Measurements from ENCODE around the gene ELN.
"Not testable (repeated sequence)": the region's sequence is repeated elsewhere in the genome, so short reads cannot be mapped to it uniquely, and the experiment has no call there.

Gene ELN

DNA sequence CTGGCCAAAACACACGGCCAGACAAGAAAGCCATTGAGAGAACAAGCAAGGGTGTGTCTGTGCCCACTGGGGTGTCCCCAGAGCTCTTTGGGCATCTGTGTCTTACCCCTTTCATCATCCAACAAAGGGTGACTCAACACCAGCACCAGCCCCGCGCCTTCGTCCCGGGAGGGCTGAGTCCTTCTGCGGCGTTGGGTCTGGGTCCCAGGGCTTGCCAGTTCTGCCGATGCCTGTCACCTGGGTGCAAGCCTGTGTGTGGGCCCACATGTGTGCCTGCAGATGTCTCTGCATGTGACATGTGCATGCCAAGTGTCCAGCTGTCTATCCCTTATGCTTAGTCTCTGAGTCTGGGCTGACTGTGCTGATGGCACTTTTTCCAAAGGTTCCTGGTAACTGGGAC, 24.4 kb upstream of the ELN start:
- Histone ChIP-seq H3K9me3 (ENCODE audit: low read length) (no peaks in the 10 kb centered on the region), H3K27me3 (ENCODE audit: control insufficient read depth in 1 of 2, insufficient read depth in 2 of 2, low read length in 2 of 2) (no peaks in the 10 kb centered on the region), H3K27ac (ENCODE audit: low read depth, low read length) (no peak overlapping the region), H3K4me3 (ENCODE audit: low read depth in 1 of 2, low read length in 2 of 2) (no peak overlapping the region), H3K9ac (ENCODE audit: low read length) (no peak overlapping the region), H3K4me1 (ENCODE audit: insufficient read depth, low read length) (peaks cover 20% of the 10 kb centered on the region), H3K36me3 (ENCODE audit: insufficient read depth, low read length) (no peaks in the 10 kb centered on the region)

DNA sequence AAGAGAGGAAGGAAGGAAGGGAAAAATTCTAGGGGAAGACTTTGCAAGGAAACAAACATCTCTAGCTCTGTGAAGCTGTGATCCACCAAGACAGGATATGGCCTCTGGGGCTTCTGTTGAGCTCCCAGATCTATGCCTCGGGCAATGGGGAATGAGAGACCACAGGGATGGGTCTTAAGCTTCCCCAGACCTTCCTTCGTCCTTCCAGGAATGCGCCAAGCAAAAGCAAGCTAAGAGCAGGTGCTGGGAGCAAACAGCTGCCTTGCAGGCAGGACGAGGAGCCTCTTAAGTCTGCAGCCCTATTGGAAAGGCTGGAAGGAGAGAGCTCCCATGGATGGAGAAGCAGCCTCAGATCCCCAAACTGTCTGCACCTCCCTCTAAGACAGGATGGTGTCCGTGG, 21.9 kb upstream of the ELN start:
- H3K9me3 ChIP-seq (ENCODE audit: low read length): no peaks in the 10 kb centered on the region
- H3K9ac ChIP-seq (ENCODE audit: low read length): no peak overlapping the region
- H3K4me1 ChIP-seq (ENCODE audit: insufficient read depth, low read length): peaks cover 10% of the 10 kb centered on the region
- H3K4me3 ChIP-seq (ENCODE audit: low read depth in 1 of 2, low read length in 2 of 2): no peak overlapping the region
- H3K27me3 ChIP-seq (ENCODE audit: control insufficient read depth in 1 of 2, insufficient read depth in 2 of 2, low read length in 2 of 2): no peaks in the 10 kb centered on the region
- no peaks in the 10 kb centered on the region for H3K36me3 ChIP-seq (ENCODE audit: insufficient read depth, low read length)
- H3K27ac ChIP-seq (ENCODE audit: low read depth, low read length): no peak overlapping the region

DNA sequence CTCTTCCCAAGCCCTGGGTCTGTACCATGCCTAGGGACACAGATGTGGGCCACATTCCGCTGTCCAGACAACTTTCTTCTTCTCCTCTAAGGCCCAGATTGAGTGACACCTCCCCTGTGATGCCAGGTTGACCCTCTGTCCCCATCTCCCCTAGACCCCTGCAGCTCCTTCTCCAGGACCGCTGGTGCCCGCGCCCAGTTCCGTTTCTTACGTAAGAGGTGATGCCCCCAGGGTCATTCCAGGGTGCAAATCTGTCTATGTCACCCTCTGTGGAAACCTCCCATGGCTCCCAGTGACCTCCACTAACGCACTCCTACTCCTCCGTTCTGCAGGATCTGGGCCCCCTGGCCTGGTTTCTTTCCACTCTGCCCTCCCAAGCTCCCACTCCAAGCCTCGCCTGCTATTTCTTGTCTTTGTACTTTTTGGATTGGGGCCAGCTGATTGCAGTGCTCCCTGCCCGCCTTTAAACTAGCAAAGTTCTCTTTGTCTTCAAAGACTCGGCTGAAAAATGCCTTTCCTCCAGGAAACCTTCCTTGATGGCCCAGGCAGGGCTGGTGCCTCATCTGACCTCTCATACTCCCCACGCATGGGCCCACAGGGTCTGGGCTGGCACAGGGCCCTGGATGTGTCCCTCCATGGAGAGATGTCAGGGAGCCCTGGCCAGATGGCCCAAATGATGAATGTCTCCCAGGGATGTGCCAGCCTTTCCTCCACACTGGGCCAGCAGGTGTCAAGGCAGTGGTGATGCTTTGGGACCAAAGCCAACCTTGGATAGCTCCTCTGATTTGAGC, 21.3 kb upstream of the ELN start:
- no peaks in the 10 kb centered on the region for H3K36me3 ChIP-seq (ENCODE audit: insufficient read depth, low read length)
- H3K9me3 ChIP-seq (ENCODE audit: low read length): no peaks in the 10 kb centered on the region
- H3K9ac ChIP-seq (ENCODE audit: low read length): no peak overlapping the region
- peak overlapping the region in 1 of 2 donors; percentile 13 for H3K4me3 ChIP-seq (ENCODE audit: low read depth in 1 of 2, low read length in 2 of 2)
- no peaks in the 10 kb centered on the region for H3K27me3 ChIP-seq (ENCODE audit: control insufficient read depth in 1 of 2, insufficient read depth in 2 of 2, low read length in 2 of 2)
- no peak overlapping the region for H3K27ac ChIP-seq (ENCODE audit: low read depth, low read length)
- peaks cover 10% of the 10 kb centered on the region for H3K4me1 ChIP-seq (ENCODE audit: insufficient read depth, low read length)

- no peaks in the 10 kb centered on the region for H3K36me3 ChIP-seq (ENCODE audit: insufficient read depth, low read length)
- no peak overlapping the region for H3K9ac ChIP-seq (ENCODE audit: low read length)
- H3K4me3 ChIP-seq (ENCODE audit: low read depth in 1 of 2, low read length in 2 of 2): no peak overlapping the region
- H3K9me3 ChIP-seq (ENCODE audit: low read length): no peaks in the 10 kb centered on the region
- no peak overlapping the region for H3K27ac ChIP-seq (ENCODE audit: low read depth, low read length)
- H3K4me1 ChIP-seq (ENCODE audit: insufficient read depth, low read length): peaks cover 10% of the 10 kb centered on the region
- H3K27me3 ChIP-seq (ENCODE audit: control insufficient read depth in 1 of 2, insufficient read depth in 2 of 2, low read length in 2 of 2): no peaks in the 10 kb centered on the region
Measured at GRCh38 chr7:74007242-74007567, 20.8 kb upstream of the ELN start.

DNA sequence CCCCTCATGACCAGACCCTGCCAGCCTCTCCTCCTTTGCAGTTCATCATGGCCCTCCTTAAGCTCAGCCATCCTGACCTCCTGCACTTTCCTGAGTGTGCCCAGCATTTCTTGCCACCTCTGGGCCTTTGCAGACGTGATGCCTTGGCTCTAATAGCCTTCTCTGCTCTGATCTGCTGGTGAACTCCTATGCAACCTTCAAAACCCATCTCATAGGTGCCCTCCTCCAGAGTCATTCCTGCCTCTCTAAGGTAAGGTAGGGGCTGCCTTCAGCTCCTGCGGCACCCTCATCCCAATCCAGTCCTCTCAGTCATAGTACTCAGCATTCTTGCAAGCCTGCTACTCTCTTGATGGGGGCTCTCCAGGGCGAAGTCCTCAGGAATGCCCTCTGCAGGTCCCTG, 19.3 kb upstream of the ELN start:
- Histone ChIP-seq H3K4me3 (ENCODE audit: low read depth in 1 of 2, low read length in 2 of 2) (no peak overlapping the region), H3K27ac (ENCODE audit: low read depth, low read length) (no peak overlapping the region), H3K36me3 (ENCODE audit: insufficient read depth, low read length) (no peaks in the 10 kb centered on the region), H3K9ac (ENCODE audit: low read length) (no peak overlapping the region), H3K27me3 (ENCODE audit: control insufficient read depth in 1 of 2, insufficient read depth in 2 of 2, low read length in 2 of 2) (no peaks in the 10 kb centered on the region), H3K4me1 (ENCODE audit: insufficient read depth, low read length) (peaks cover 15% of the 10 kb centered on the region), H3K9me3 (ENCODE audit: low read length) (no peaks in the 10 kb centered on the region)

DNA sequence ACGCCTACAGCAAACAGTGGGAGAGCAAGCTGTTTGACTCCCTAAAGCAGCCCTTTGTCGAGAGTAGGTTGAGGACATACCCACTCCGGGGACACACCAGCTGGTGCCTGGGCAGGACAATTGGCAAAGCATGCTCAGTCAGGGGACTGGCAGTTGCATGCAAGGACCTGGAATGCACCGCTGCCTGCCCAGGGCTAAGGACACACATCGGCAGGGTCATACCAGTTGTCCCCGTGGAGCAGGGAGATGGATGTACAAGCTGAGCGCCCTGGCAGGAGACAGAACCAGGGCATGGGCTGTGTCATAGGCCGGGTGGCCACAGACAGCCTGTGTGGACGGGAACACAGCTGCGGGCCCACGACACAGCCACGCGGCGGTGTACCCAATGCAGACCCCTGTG, 18.3 kb upstream of the ELN start:
- Histone ChIP-seq H3K4me3 (ENCODE audit: low read depth in 1 of 2, low read length in 2 of 2) (no peak overlapping the region), H3K36me3 (ENCODE audit: insufficient read depth, low read length) (no peaks in the 10 kb centered on the region), H3K27ac (ENCODE audit: low read depth, low read length) (no peak overlapping the region), H3K4me1 (ENCODE audit: insufficient read depth, low read length) (peaks cover 21% of the 10 kb centered on the region), H3K9me3 (ENCODE audit: low read length) (no peaks in the 10 kb centered on the region), H3K27me3 (ENCODE audit: control insufficient read depth in 1 of 2, insufficient read depth in 2 of 2, low read length in 2 of 2) (no peaks in the 10 kb centered on the region), H3K9ac (ENCODE audit: low read length) (no peak overlapping the region)

- Histone ChIP-seq H3K36me3 (ENCODE audit: insufficient read depth, low read length) (no peaks in the 10 kb centered on the region), H3K4me3 (ENCODE audit: low read depth in 1 of 2, low read length in 2 of 2) (no peak overlapping the region), H3K27ac (ENCODE audit: low read depth, low read length) (no peak overlapping the region), H3K27me3 (ENCODE audit: control insufficient read depth in 1 of 2, insufficient read depth in 2 of 2, low read length in 2 of 2) (no peaks in the 10 kb centered on the region), H3K9ac (ENCODE audit: low read length) (no peak overlapping the region), H3K4me1 (ENCODE audit: insufficient read depth, low read length) (peaks cover 21% of the 10 kb centered on the region), H3K9me3 (ENCODE audit: low read length) (no peaks in the 10 kb centered on the region)
Measured at GRCh38 chr7:74010407-74010806, 17.6 kb upstream of the ELN start.

GRCh38 chr7:74011421-74011820, 16.6 kb upstream of the ELN start:
- not testable (repeated sequence) for H3K36me3 ChIP-seq (ENCODE audit: insufficient read depth, low read length); H3K4me3 ChIP-seq (ENCODE audit: low read depth in 1 of 2, low read length in 2 of 2); H3K9ac ChIP-seq (ENCODE audit: low read length); H3K27ac ChIP-seq (ENCODE audit: low read depth, low read length); H3K9me3 ChIP-seq (ENCODE audit: low read length); H3K27me3 ChIP-seq (ENCODE audit: control insufficient read depth in 1 of 2, insufficient read depth in 2 of 2, low read length in 2 of 2)
- peaks cover 19% of the 10 kb centered on the region for H3K4me1 ChIP-seq (ENCODE audit: insufficient read depth, low read length)

DNA sequence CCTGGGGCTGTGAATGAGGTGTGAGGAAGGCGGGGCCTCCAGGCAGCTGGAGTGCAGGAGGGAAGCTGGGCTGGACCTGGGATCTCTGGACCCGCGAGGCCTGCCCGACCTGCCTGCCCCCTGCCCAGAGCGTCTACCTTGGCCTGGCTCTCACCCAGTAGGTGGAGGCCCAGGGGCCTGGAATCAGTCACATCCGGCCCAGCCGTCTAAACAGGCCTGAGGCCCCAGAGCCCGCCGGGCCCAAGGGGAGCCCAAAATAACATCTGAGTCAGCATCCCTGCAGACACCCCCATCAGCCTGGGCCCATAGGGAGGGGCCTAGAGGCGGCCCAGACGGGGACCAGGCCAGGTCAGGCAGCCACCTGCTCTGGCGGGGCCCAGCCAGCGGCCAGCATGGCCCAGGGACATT, 15.1 kb upstream of the ELN start:
- no peak overlapping the region for H3K27ac ChIP-seq (ENCODE audit: low read depth, low read length)
- H3K36me3 ChIP-seq (ENCODE audit: insufficient read depth, low read length): no peaks in the 10 kb centered on the region
- H3K27me3 ChIP-seq (ENCODE audit: control insufficient read depth in 1 of 2, insufficient read depth in 2 of 2, low read length in 2 of 2): no peaks in the 10 kb centered on the region
- H3K4me1 ChIP-seq (ENCODE audit: insufficient read depth, low read length): peaks cover 10% of the 10 kb centered on the region
- no peaks in the 10 kb centered on the region for H3K9me3 ChIP-seq (ENCODE audit: low read length)
- no peak overlapping the region for H3K4me3 ChIP-seq (ENCODE audit: low read depth in 1 of 2, low read length in 2 of 2)
- H3K9ac ChIP-seq (ENCODE audit: low read length): no peak overlapping the region

GRCh38 chr7:74013539-74014272, 14.3 kb upstream of the ELN start:
- H3K4me3 ChIP-seq (ENCODE audit: low read depth in 1 of 2, low read length in 2 of 2): no peak overlapping the region
- no peak overlapping the region for H3K9ac ChIP-seq (ENCODE audit: low read length)
- no peaks in the 10 kb centered on the region for H3K36me3 ChIP-seq (ENCODE audit: insufficient read depth, low read length)

GRCh38 chr7:74014931-74015330, 13.0 kb upstream of the ELN start:
- H3K27me3 ChIP-seq (ENCODE audit: control insufficient read depth in 1 of 2, insufficient read depth in 2 of 2, low read length in 2 of 2): no peaks in the 10 kb centered on the region
- H3K4me1 ChIP-seq (ENCODE audit: insufficient read depth, low read length): peaks cover 10% of the 10 kb centered on the region
- H3K27ac ChIP-seq (ENCODE audit: low read depth, low read length): no peak overlapping the region
- no peak overlapping the region for H3K4me3 ChIP-seq (ENCODE audit: low read depth in 1 of 2, low read length in 2 of 2)
- H3K9ac ChIP-seq (ENCODE audit: low read length): no peak overlapping the region
- H3K36me3 ChIP-seq (ENCODE audit: insufficient read depth, low read length): no peaks in the 10 kb centered on the region
- no peaks in the 10 kb centered on the region for H3K9me3 ChIP-seq (ENCODE audit: low read length)

More at GRCh38 chr7:74013539-74014272, 14.3 kb upstream of the ELN start:
- Histone ChIP-seq H3K27me3 (ENCODE audit: control insufficient read depth in 1 of 2, insufficient read depth in 2 of 2, low read length in 2 of 2) (no peaks in the 10 kb centered on the region), H3K4me1 (ENCODE audit: insufficient read depth, low read length) (peaks cover 10% of the 10 kb centered on the region), H3K27ac (ENCODE audit: low read depth, low read length) (no peak overlapping the region), H3K9me3 (ENCODE audit: low read length) (no peaks in the 10 kb centered on the region)

- peaks cover 10% of the 10 kb centered on the region for H3K4me1 ChIP-seq (ENCODE audit: insufficient read depth, low read length)
- no peak overlapping the region for H3K9ac ChIP-seq (ENCODE audit: low read length)
- H3K27ac ChIP-seq (ENCODE audit: low read depth, low read length): no peak overlapping the region
- no peaks in the 10 kb centered on the region for H3K9me3 ChIP-seq (ENCODE audit: low read length)
- H3K36me3 ChIP-seq (ENCODE audit: insufficient read depth, low read length): no peaks in the 10 kb centered on the region
- H3K27me3 ChIP-seq (ENCODE audit: control insufficient read depth in 1 of 2, insufficient read depth in 2 of 2, low read length in 2 of 2): no peaks in the 10 kb centered on the region
- no peak overlapping the region for H3K4me3 ChIP-seq (ENCODE audit: low read depth in 1 of 2, low read length in 2 of 2)
Measured at GRCh38 chr7:74015670-74016069, 12.3 kb upstream of the ELN start.

Measured in muscle layer of colon (tissue), 2 donors.